Loucy (cell line): ENCODE results near the gene BASP1.

ENCODE experiments used
- H2AFZ ChIP-seq: fragments of 200-600 bp; sonication (generic); 2 replicates; pipeline ENCODE4 v1.6.0; 2016; ENCODE audit warnings: antibody characterized with exemption, mild to moderate bottlenecking, low read length, moderate library complexity
- H3F3A ChIP-seq: fragments of 200-600 bp; 2 replicates; pipeline ENCODE4 v1.6.0; 2016; ENCODE audit warnings: antibody characterized with exemption, low read depth, mild to moderate bottlenecking
- H3K27me3 ChIP-seq: fragments of 200-600 bp; sonication (generic); 2 replicates; pipeline ENCODE4 v1.6.1; 2014; ENCODE audit warnings: low read length, mild to moderate bottlenecking; ENCODE audit not compliant: insufficient read depth, poor library complexity, severe bottlenecking
- H3K36me3 ChIP-seq: fragments of 200-600 bp; sonication (generic); 2 replicates; pipeline ENCODE4 v1.6.1; 2016; ENCODE audit warnings: low read length; ENCODE audit not compliant: insufficient read depth
- H3K4me1 ChIP-seq: fragments of 200-600 bp; sonication (generic); 2 replicates; pipeline ENCODE4 v1.5.1; 2014; ENCODE audit warnings: low read length, mild to moderate bottlenecking; ENCODE audit not compliant: insufficient read depth, poor library complexity, severe bottlenecking
- H3K4me2 ChIP-seq: fragments of 200-600 bp; sonication (generic); 2 replicates; pipeline ENCODE4 v1.6.0; 2014; ENCODE audit warnings: antibody characterized with exemption, low read length, low read depth, mild to moderate bottlenecking; ENCODE audit not compliant: poor library complexity, severe bottlenecking
- H3K4me3 ChIP-seq: fragments of 200-600 bp; sonication (generic); 2 replicates; pipeline ENCODE4 v1.5.1; 2014; ENCODE audit warnings: low read length, mild to moderate bottlenecking, mixed read lengths; ENCODE audit not compliant: poor library complexity, severe bottlenecking
- H3K79me2 ChIP-seq: fragments of 200-600 bp; sonication (generic); 2 replicates; pipeline ENCODE4 v1.6.1; 2014; ENCODE audit warnings: low read length; ENCODE audit not compliant: insufficient read depth
- H3K9ac ChIP-seq: fragments of 200-600 bp; sonication (generic); 2 replicates; pipeline ENCODE4 v1.6.0; 2014; ENCODE audit warnings: mild to moderate bottlenecking, low read depth, low read length, moderate library complexity; ENCODE audit not compliant: poor library complexity, severe bottlenecking
- H3K9me2 ChIP-seq: fragments of 200-600 bp; sonication (generic); replicated peaks from 2 replicates; pipeline ENCODE4 v1.6.1; 2016; ENCODE audit warnings: low read depth, low read length, mixed read lengths
- H3K9me3 ChIP-seq: fragments of 200-600 bp; sonication (generic); 2 replicates; pipeline ENCODE4 v1.6.1; 2014; ENCODE audit warnings: mild to moderate bottlenecking, antibody characterized with exemption, low read length, low read depth; ENCODE audit not compliant: insufficient read depth
- H4K20me1 ChIP-seq: fragments of 200-600 bp; sonication (generic); 2 replicates; pipeline ENCODE4 v1.6.0; 2014; ENCODE audit warnings: antibody characterized with exemption, low read length, mild to moderate bottlenecking; ENCODE audit not compliant: insufficient read depth, poor library complexity, severe bottlenecking
- EZH2phosphoT487 ChIP-seq: fragments of 200-600 bp; IDR thresholded peaks from 2 replicates; pipeline ENCODE4 v1.6.1; 2018; ENCODE audit warnings: antibody characterized with exemption, mild to moderate bottlenecking, moderate library complexity, borderline replicate concordance
- TF ChIP-seq, protein P1 (sequence below): fragments of 200-600 bp; sonication (generic); conservative IDR thresholded peaks from 2 replicates; pipeline ENCODE4 v1.5.1; 2014; ENCODE audit warnings: mild to moderate bottlenecking, antibody characterized with exemption, low read length

The BASP1 gene

GRCh38 chr5:17235731-17236330 is 18.4 kb downstream of the BASP1 start:
- H3K4me3 ChIP-seq = no peak overlapping the region
- no peaks in the 10 kb centered on the region for H3K36me3 ChIP-seq
- no peaks in the 10 kb centered on the region for H3K9me3 ChIP-seq
- no peaks in the 10 kb centered on the region for H3K9me2 ChIP-seq
- H2AFZ ChIP-seq = no peak overlapping the region
- no peak overlapping the region for H3K4me2 ChIP-seq
- no peaks in the 10 kb centered on the region for H4K20me1 ChIP-seq
- H3K4me1 ChIP-seq = no peaks in the 10 kb centered on the region
- no peak overlapping the region for H3K9ac ChIP-seq
- TF ChIP-seq, protein P1, sequence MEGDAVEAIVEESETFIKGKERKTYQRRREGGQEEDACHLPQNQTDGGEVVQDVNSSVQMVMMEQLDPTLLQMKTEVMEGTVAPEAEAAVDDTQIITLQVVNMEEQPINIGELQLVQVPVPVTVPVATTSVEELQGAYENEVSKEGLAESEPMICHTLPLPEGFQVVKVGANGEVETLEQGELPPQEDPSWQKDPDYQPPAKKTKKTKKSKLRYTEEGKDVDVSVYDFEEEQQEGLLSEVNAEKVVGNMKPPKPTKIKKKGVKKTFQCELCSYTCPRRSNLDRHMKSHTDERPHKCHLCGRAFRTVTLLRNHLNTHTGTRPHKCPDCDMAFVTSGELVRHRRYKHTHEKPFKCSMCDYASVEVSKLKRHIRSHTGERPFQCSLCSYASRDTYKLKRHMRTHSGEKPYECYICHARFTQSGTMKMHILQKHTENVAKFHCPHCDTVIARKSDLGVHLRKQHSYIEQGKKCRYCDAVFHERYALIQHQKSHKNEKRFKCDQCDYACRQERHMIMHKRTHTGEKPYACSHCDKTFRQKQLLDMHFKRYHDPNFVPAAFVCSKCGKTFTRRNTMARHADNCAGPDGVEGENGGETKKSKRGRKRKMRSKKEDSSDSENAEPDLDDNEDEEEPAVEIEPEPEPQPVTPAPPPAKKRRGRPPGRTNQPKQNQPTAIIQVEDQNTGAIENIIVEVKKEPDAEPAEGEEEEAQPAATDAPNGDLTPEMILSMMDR = no peak
- no peak for TF ChIP-seq EZH2phosphoT487
- no peaks in the 10 kb centered on the region for H3K79me2 ChIP-seq
- H3F3A ChIP-seq = no peaks in the 10 kb centered on the region
- H3K27me3 ChIP-seq = no peaks in the 10 kb centered on the region

DNA sequence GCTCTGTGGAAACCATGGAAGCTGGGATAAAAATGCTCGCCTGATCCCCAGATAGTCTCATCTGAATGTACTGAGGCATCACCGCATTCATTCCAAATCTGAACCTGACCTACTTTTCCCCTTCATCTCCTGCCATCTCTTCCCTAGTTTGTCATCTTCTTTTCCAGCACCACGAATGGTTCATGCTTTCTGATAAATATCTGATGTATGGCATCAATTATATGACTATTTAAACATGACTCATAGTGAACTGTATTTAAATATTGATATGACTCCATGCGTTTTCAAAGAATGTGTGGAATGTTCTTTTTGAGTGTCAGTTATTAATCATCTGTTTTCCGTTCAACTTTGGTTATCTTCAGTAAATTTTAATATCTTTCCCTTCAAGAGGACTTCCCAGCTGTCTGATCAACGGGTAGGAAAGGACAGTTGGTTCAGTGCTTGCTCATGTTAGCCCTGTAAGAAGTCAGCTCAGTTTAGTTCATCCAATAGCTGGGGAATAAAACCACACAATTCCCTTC is 21.1 kb downstream of the BASP1 start:
- H3K4me2 ChIP-seq = no peak overlapping the region
- H2AFZ ChIP-seq = no peak overlapping the region
- H3K27me3 ChIP-seq = no peaks in the 10 kb centered on the region
- H3K9me3 ChIP-seq = peaks cover 1% of the 10 kb centered on the region; the same call in 1 of the 2 replicates
- no peaks in the 10 kb centered on the region for H4K20me1 ChIP-seq
- TF ChIP-seq EZH2phosphoT487 = no peak
- TF ChIP-seq, protein P1 = no peak
- H3K36me3 ChIP-seq = no peaks in the 10 kb centered on the region
- H3K9ac ChIP-seq = no peak overlapping the region
- no peaks in the 10 kb centered on the region for H3K9me2 ChIP-seq
- no peaks in the 10 kb centered on the region for H3K4me1 ChIP-seq
- no peak overlapping the region for H3K4me3 ChIP-seq
- H3F3A ChIP-seq = no peaks in the 10 kb centered on the region
- H3K79me2 ChIP-seq = no peaks in the 10 kb centered on the region

DNA sequence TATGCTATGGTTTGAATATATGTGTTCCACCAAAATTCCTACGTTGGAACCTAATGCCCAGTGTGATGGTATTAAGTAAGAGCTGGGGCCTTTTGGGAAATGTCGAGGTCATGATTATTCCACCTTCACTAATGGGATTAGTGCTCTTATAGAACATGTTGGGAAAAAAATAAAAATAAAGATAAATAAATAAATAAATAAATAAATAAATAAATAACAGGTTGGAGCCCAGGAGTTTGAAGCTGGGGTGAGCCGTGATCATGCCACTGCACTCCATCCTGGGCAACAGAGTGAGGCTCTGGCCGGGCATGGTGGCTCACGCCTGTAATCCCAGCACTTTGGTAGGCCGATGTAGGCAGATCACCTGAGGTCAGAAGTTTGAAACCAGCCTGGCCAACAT is 22.5 kb downstream of the BASP1 start:
- H2AFZ ChIP-seq = no peak overlapping the region
- H3F3A ChIP-seq = no peaks in the 10 kb centered on the region
- no peak overlapping the region for H3K4me2 ChIP-seq
- H3K9ac ChIP-seq = no peak overlapping the region
- TF ChIP-seq, protein P1 = no peak
- no peak for TF ChIP-seq EZH2phosphoT487
- H3K36me3 ChIP-seq = no peaks in the 10 kb centered on the region
- H3K27me3 ChIP-seq = no peaks in the 10 kb centered on the region
- no peaks in the 10 kb centered on the region for H3K9me2 ChIP-seq
- H4K20me1 ChIP-seq = no peaks in the 10 kb centered on the region
- H3K79me2 ChIP-seq = no peaks in the 10 kb centered on the region
- H3K4me1 ChIP-seq = no peaks in the 10 kb centered on the region
- H3K4me3 ChIP-seq = no peak overlapping the region
- peaks cover 3% of the 10 kb centered on the region; the same call in 1 of the 2 replicates for H3K9me3 ChIP-seq
